SK-N-SH (cell line): Measurements from ENCODE around the gene RPL5. TPM values are rescaled to one million over a fixed set of nuclear protein-coding genes. Genes with fewer than 3 reads are reported as not detected.

Experiments
- CTCF ChIA-PET: fragments of 300-600, 350-600 bp; formaldehyde crosslinking; extraction: SDS; loops from one replicate; lab custom pipeline; 2021; lab: Yijun Ruan, JAX
- POLR2A ChIA-PET: fragments of 350-600 bp; sonication (Branson Sonifier 250); formaldehyde crosslinking; extraction: SDS; loops from one replicate; lab custom pipeline; 2020; ENCODE audit warnings: antibody characterized with exemption, inconsistent platforms; lab: Yijun Ruan, JAX
- DNase-seq: peaks from one replicate; pipeline ENCODE4 v3.0.0; 2012
- H2AFZ ChIP-seq: fragments of 200-600 bp; sonication (generic); 2 replicates; pipeline ENCODE4 v1.8.1; 2016; ENCODE audit warnings: antibody characterized with exemption, mild to moderate bottlenecking, low read depth
- H3F3A ChIP-seq: fragments of 200-600 bp; sonication (generic); replicated peaks from 2 replicates; pipeline ENCODE3; 2016; ENCODE audit warnings: antibody characterized with exemption, mild to moderate bottlenecking; ENCODE audit not compliant: insufficient read depth
- H3K27ac ChIP-seq, 2 experiments: fragments of 200-500 bp in 1 of 2; fragments of 200-600 bp in 1 of 2; sonication (Bioruptor generic) in 1 of 2; sonication (generic), shearing (Covaris generic) in 1 of 2; 2 replicates each; pipeline versions ENCODE4 v1.5.1 to v1.6.1; 2014 to 2016; ENCODE audit warnings: low read depth in 2 of 2, inconsistent platforms in 1 of 2, low read length in 1 of 2, mild to moderate bottlenecking in 1 of 2, mixed read lengths in 1 of 2
- H3K27me3 ChIP-seq: fragments of 200-600 bp; sonication (generic), shearing (Covaris generic); 2 replicates; pipeline ENCODE4 v1.6.1; 2016; ENCODE audit warnings: mixed run types; ENCODE audit not compliant: insufficient read depth
- H3K36me3 ChIP-seq, 2 experiments: fragments of 200-500 bp in 1 of 2; fragments of 200-600 bp in 1 of 2; sonication (Bioruptor generic) in 1 of 2; sonication (generic) in 1 of 2; replicated peaks in 1 of 2; 2 replicates each; pipeline versions ENCODE3 to v1.5.1; 2014 to 2016; ENCODE audit warnings: low read length in 1 of 2, mild to moderate bottlenecking in 1 of 2; ENCODE audit not compliant: insufficient read depth in 2 of 2, control insufficient read depth in 1 of 2
- H3K4me1 ChIP-seq, 2 experiments: fragments of 200-500 bp in 1 of 2; fragments of 200-600 bp in 1 of 2; sonication (Bioruptor generic) in 1 of 2; sonication (generic), shearing (Covaris generic) in 1 of 2; 2 replicates each; pipeline versions ENCODE4 v1.5.1 to v1.6.1; 2014 to 2016; ENCODE audit warnings: low read depth in 1 of 2, low read length in 1 of 2, mixed run types in 1 of 2; ENCODE audit not compliant: insufficient read depth in 2 of 2, control insufficient read depth in 1 of 2
- H3K4me2 ChIP-seq: fragments of 200-600 bp; sonication (generic), shearing (Covaris generic); 2 replicates; pipeline ENCODE4 v1.6.1; 2017; ENCODE audit warnings: mixed run types
- H3K4me3 ChIP-seq, 2 experiments: fragments of 200-500 bp in 1 of 2; fragments of 200-600 bp in 1 of 2; sonication (Bioruptor generic) in 1 of 2; sonication (generic), shearing (Covaris generic) in 1 of 2; 2 replicates each; pipeline versions ENCODE4 v1.5.1 to v1.8.1; 2014 to 2016; ENCODE audit warnings: low read depth in 2 of 2, inconsistent platforms in 1 of 2, low read length in 1 of 2, mild to moderate bottlenecking in 1 of 2, mixed read lengths in 1 of 2, moderate library complexity in 1 of 2
- H3K79me2 ChIP-seq: fragments of 200-600 bp; sonication (generic); 2 replicates; pipeline ENCODE4 v1.8.1; 2017; ENCODE audit warnings: mild to moderate bottlenecking; ENCODE audit not compliant: insufficient read depth
- H3K9ac ChIP-seq: fragments of 200-600 bp; sonication (generic); 2 replicates; pipeline ENCODE4 v1.6.1; 2017; ENCODE audit warnings: mixed run types
- H3K9me2 ChIP-seq: fragments of 200-600 bp; sonication (generic); 2 replicates; pipeline ENCODE4 v1.6.1; 2017; ENCODE audit warnings: mixed run types
- H3K9me3 ChIP-seq: fragments of 200-600 bp; sonication (generic); 2 replicates; pipeline ENCODE4 v1.6.1; 2017; ENCODE audit warnings: mixed run types, mild to moderate bottlenecking, moderate library complexity
- H4K20me1 ChIP-seq: fragments of 200-600 bp; sonication (generic); 2 replicates; pipeline ENCODE4 v1.6.1; 2017; ENCODE audit warnings: mild to moderate bottlenecking, mixed run types; ENCODE audit not compliant: insufficient read depth
- CTCF ChIP-seq: fragments of 200-600 bp; sonication (generic); IDR thresholded peaks from 2 replicates; pipeline ENCODE4 v1.6.1; 2017; ENCODE audit warnings: antibody characterized with exemption, mild to moderate bottlenecking, moderate library complexity
- ELF1 ChIP-seq: IDR thresholded peaks from 2 replicates; pipeline ENCODE4 v1.4.0; 2012
- FOSL2 ChIP-seq: IDR thresholded peaks from 2 replicates; pipeline ENCODE4 v1.4.0; 2012; ENCODE audit warnings: low read depth, mild to moderate bottlenecking, moderate library complexity, borderline replicate concordance
- GATA2 ChIP-seq: sonication (generic); formaldehyde crosslinking; IDR thresholded peaks from 2 replicates; pipeline ENCODE4 v1.5.0; 2020; ENCODE audit warnings: mild to moderate bottlenecking, missing genetic modification reagents
- IRF3 ChIP-seq: fragments of 150-350 bp; IDR thresholded peaks from 2 replicates; pipeline ENCODE4 v1.6.1; 2016; ENCODE audit warnings: mild to moderate bottlenecking, low read depth, low read length
- JUND ChIP-seq: IDR thresholded peaks from 2 replicates; pipeline ENCODE4 v1.4.0; 2012
- PBX3 ChIP-seq: IDR thresholded peaks from 2 replicates; pipeline ENCODE4; 2012
- REST ChIP-seq: IDR thresholded peaks from 2 replicates; pipeline ENCODE4 v1.6.1; 2012; ENCODE audit warnings: mild to moderate bottlenecking, low read depth, low read length, moderate library complexity
- RFX5 ChIP-seq: IDR thresholded peaks from 2 replicates; pipeline ENCODE4 v1.6.1; 2012; ENCODE audit warnings: mild to moderate bottlenecking, improper control_type of control experiment, low read length
- TCF12 ChIP-seq: IDR thresholded peaks from 2 replicates; pipeline ENCODE4 v1.4.0; 2012
- USF1 ChIP-seq: IDR thresholded peaks from 2 replicates; pipeline ENCODE4 v1.4.0; 2012; ENCODE audit warnings: low read depth, borderline replicate concordance
- USF2 ChIP-seq: fragments of 150-350 bp; IDR thresholded peaks from 2 replicates; pipeline ENCODE4 v1.6.1; 2017; ENCODE audit warnings: antibody characterized with exemption, low read length, low read depth, borderline replicate concordance
- WGBS: methylation state at CpG from one replicate; pipeline ENCODE4 v1.1.6; 2017; ENCODE audit warnings: low lambda C conversion rate; 5-methylcytosine and 5-hydroxymethylcytosine counted together
- polyA plus RNA-seq, 3 experiments: library from polyadenylated mRNA; depleted of rRNA; stranded (reverse); fragments of >200 nt; gene quantifications; 2 replicates each; pipeline ENCODE4 v1.2.3, GENCODE V29; 2012

RPL5 gene
- polyA plus RNA-seq, 1 of the 3 experiments (the other 2 are of a cell fraction) = 1,489 TPM

GRCh38 chr1:92870591-92870990, 38.8 kb downstream of the RPL5 start:
- Histone ChIP-seq H3K27me3 (no peaks in the 10 kb centered on the region), H3K4me1 (no peaks in the 10 kb centered on the region), H3K4me3 (no peak overlapping the region), H3K79me2 (no peaks in the 10 kb centered on the region), H3K4me2 (no peak overlapping the region), H4K20me1 (no peaks in the 10 kb centered on the region), H3F3A (no peaks in the 10 kb centered on the region), H3K27ac (no peak overlapping the region), H2AFZ (no peak overlapping the region), H3K9me3 (no peaks in the 10 kb centered on the region; the same call in 1 of the 2 replicates), H3K9ac (no peak overlapping the region), H3K9me2 (no peaks in the 10 kb centered on the region), H3K36me3 (no peaks in the 10 kb centered on the region)
- no peak for DNase-seq
- ChIA-PET CTCF (interaction anchor here (1.2 to 10.1 kb wide), 3 partner anchors 12 to 132 kb away, joined by 3 to 66 read pairs (median 38); no protein-coding TSS in a partner anchor), POLR2A (no interaction called here)
- 92% methylated on average over 2 of the region's 2 CpGs for WGBS
- no peak for TF ChIP-seq PBX3
- no peak for TF ChIP-seq USF1
- no peak for TF ChIP-seq USF2
- TF ChIP-seq TCF12 = no peak

- CTCF ChIA-PET = interaction anchor here (1.4 to 6.9 kb wide), 3 partner anchors 14 to 122 kb away, joined by 8 to 46 read pairs (median 15); partner anchors contain the start of gene DIPK1A
- Histone ChIP-seq H3K4me1 (peaks cover 0 to 8% of the 10 kb centered on the region in 2 experiments; a peak in 1 of 4 replicates), H3K79me2 (no peaks in the 10 kb centered on the region), H3K9ac (no peak overlapping the region), H3K27me3 (no peaks in the 10 kb centered on the region), H3K9me3 (no peaks in the 10 kb centered on the region; the same call in 1 of the 2 replicates), H3K4me2 (no peak overlapping the region), H3F3A (peaks cover 8% of the 10 kb centered on the region), H3K9me2 (no peaks in the 10 kb centered on the region), H4K20me1 (no peaks in the 10 kb centered on the region), H2AFZ (no peak overlapping the region), H3K4me3 (no peak overlapping the region), H3K36me3 (no peaks in the 10 kb centered on the region), H3K27ac (no peak overlapping the region)
- no peak for DNase-seq
- POLR2A ChIA-PET = no interaction called here
- WGBS = no CpG with 5 or more reads among the region's 2 CpGs
- TF ChIP-seq PBX3 = no peak
- TF ChIP-seq JUND = no peak
- TF ChIP-seq IRF3 = no peak
- no peak for TF ChIP-seq TCF12
- no peak for TF ChIP-seq REST
- TF ChIP-seq FOSL2 = no peak
- TF ChIP-seq ELF1 = no peak
- TF ChIP-seq CTCF = no peak
- TF ChIP-seq USF2 = no peak
- TF ChIP-seq RFX5 = no peak
- TF ChIP-seq GATA2 = no peak
Observed at GRCh38 chr1:92872719-92873118, 40.9 kb downstream of the RPL5 start.
